Central memory CD8-positive, alpha-beta T cell (primary cell): Measurements from ENCODE around the gene ABLIM1.

ENCODE experiments used
- ATAC-seq: fragments of 150-1000 bp; cut with Tn5 transposase; replicated peaks from 2 replicates; pipeline ENCODE4 v1.10.0; 2022; ENCODE audit warnings: mild to moderate bottlenecking, moderate FRiP score, moderate number of reproducible peaks; ENCODE audit not compliant: poor library complexity, severe bottlenecking; ENCODE audit errors: extremely low read depth
- DNase-seq, 2 donors: peaks; one replicate each; pipeline ENCODE4 v3.0.0; 2021; ENCODE audit warnings: low spot score in 2 of 2
- H3K27ac Mint-ChIP-seq: one replicate; pipeline ENCODE4 v1.8.0; 2022; ENCODE audit warnings: low read depth, mild to moderate bottlenecking, moderate library complexity, mixed read lengths
- H3K27me3 Mint-ChIP-seq: one replicate; pipeline ENCODE4 v1.8.0; 2022; ENCODE audit warnings: mixed read lengths
- H3K36me3 Mint-ChIP-seq: one replicate; pipeline ENCODE4 v1.8.0; 2022; ENCODE audit warnings: mild to moderate bottlenecking, moderate library complexity, mixed read lengths; ENCODE audit not compliant: insufficient read depth
- H3K4me1 Mint-ChIP-seq: one replicate; pipeline ENCODE4 v1.8.0; 2022; ENCODE audit warnings: mixed read lengths
- H3K4me3 Mint-ChIP-seq: one replicate; pipeline ENCODE4 v1.8.0; 2022; ENCODE audit warnings: mild to moderate bottlenecking, moderate library complexity, mixed read lengths
- H3K9me3 Mint-ChIP-seq: one replicate; pipeline ENCODE4 v1.8.0; 2022; ENCODE audit warnings: mixed read lengths

Gene ABLIM1

GRCh38 chr10:114487815-114488536, 170.1 kb downstream of the ABLIM1 start:
- peaks cover 28% of the 10 kb centered on the region for H3K36me3 Mint-ChIP-seq

GRCh38 chr10:114486938-114487814, 170.9 kb downstream of the ABLIM1 start:
- ATAC-seq (no peak), DNase-seq (no peak)
- no peak overlapping the region for H3K4me3 Mint-ChIP-seq
- H3K27ac Mint-ChIP-seq: no peak overlapping the region
- H3K4me1 Mint-ChIP-seq: peaks cover 12% of the 10 kb centered on the region
- H3K36me3 Mint-ChIP-seq: peaks cover 28% of the 10 kb centered on the region
- H3K27me3 Mint-ChIP-seq: no peaks in the 10 kb centered on the region
- H3K9me3 Mint-ChIP-seq: no peaks in the 10 kb centered on the region

More at GRCh38 chr10:114487815-114488536, 170.1 kb downstream of the ABLIM1 start:
- Mint-ChIP-seq H3K4me3 (no peak overlapping the region), H3K27ac (no peak overlapping the region), H3K4me1 (peaks cover 20% of the 10 kb centered on the region), H3K27me3 (no peaks in the 10 kb centered on the region), H3K9me3 (no peaks in the 10 kb centered on the region)
- DNase-seq: no peak
- ATAC-seq: no peak

GRCh38 chr10:114485696-114486400, 172.2 kb downstream of the ABLIM1 start:
- DNase-seq: no peak
- Mint-ChIP-seq H3K27ac (no peak overlapping the region), H3K27me3 (no peaks in the 10 kb centered on the region), H3K36me3 (peaks cover 28% of the 10 kb centered on the region), H3K4me3 (no peak overlapping the region), H3K4me1 (peaks cover 12% of the 10 kb centered on the region), H3K9me3 (no peaks in the 10 kb centered on the region)
- ATAC-seq: no peak

GRCh38 chr10:114483575-114483974, 174.5 kb downstream of the ABLIM1 start:
- H3K9me3 Mint-ChIP-seq: no peaks in the 10 kb centered on the region
- no peak overlapping the region for H3K27ac Mint-ChIP-seq
- H3K4me1 Mint-ChIP-seq: peaks cover 15% of the 10 kb centered on the region
- no peaks in the 10 kb centered on the region for H3K27me3 Mint-ChIP-seq
- ATAC-seq (no peak), DNase-seq (no peak)
- no peak overlapping the region for H3K4me3 Mint-ChIP-seq
- H3K36me3 Mint-ChIP-seq: peaks cover 20% of the 10 kb centered on the region

GRCh38 chr10:114482480-114483304, 175.4 kb downstream of the ABLIM1 start:
- Mint-ChIP-seq H3K4me1 (peaks cover 15% of the 10 kb centered on the region), H3K27ac (no peak overlapping the region), H3K4me3 (no peak overlapping the region), H3K27me3 (no peaks in the 10 kb centered on the region), H3K9me3 (no peaks in the 10 kb centered on the region), H3K36me3 (peaks cover 18% of the 10 kb centered on the region)
- no peak for DNase-seq
- no peak for ATAC-seq

GRCh38 chr10:114481055-114481454, 177.0 kb downstream of the ABLIM1 start:
- no peak for ATAC-seq
- no peaks in the 10 kb centered on the region for H3K27me3 Mint-ChIP-seq
- H3K27ac Mint-ChIP-seq: peak overlapping the region; percentile 44
- H3K4me3 Mint-ChIP-seq: no peak overlapping the region
- no peak for DNase-seq
- H3K4me1 Mint-ChIP-seq: peaks cover 15% of the 10 kb centered on the region
- peaks cover 15% of the 10 kb centered on the region for H3K36me3 Mint-ChIP-seq
- H3K9me3 Mint-ChIP-seq: no peaks in the 10 kb centered on the region

GRCh38 chr10:114479836-114480235, 178.2 kb downstream of the ABLIM1 start:
- peaks cover 9% of the 10 kb centered on the region for H3K36me3 Mint-ChIP-seq
- no peaks in the 10 kb centered on the region for H3K27me3 Mint-ChIP-seq
- H3K9me3 Mint-ChIP-seq: no peaks in the 10 kb centered on the region
- no peak overlapping the region for H3K4me3 Mint-ChIP-seq
- DNase-seq: no peak
- no peak for ATAC-seq
- H3K4me1 Mint-ChIP-seq: peaks cover 22% of the 10 kb centered on the region
- H3K27ac Mint-ChIP-seq: no peak overlapping the region

- ATAC-seq (no peak), DNase-seq (no peak)
- Mint-ChIP-seq H3K4me1 (peaks cover 19% of the 10 kb centered on the region), H3K27ac (no peak overlapping the region), H3K36me3 (peaks cover 6% of the 10 kb centered on the region), H3K4me3 (no peak overlapping the region), H3K9me3 (no peaks in the 10 kb centered on the region), H3K27me3 (no peaks in the 10 kb centered on the region)
Measured at GRCh38 chr10:114479307-114479706, 178.8 kb downstream of the ABLIM1 start.

- Mint-ChIP-seq H3K36me3 (peaks cover 4% of the 10 kb centered on the region), H3K27me3 (no peaks in the 10 kb centered on the region), H3K27ac (no peak overlapping the region), H3K4me1 (peaks cover 19% of the 10 kb centered on the region), H3K9me3 (no peaks in the 10 kb centered on the region), H3K4me3 (no peak overlapping the region)
- no peak for ATAC-seq
- DNase-seq: no peak
Measured at GRCh38 chr10:114478281-114478680, 179.8 kb downstream of the ABLIM1 start.

- Mint-ChIP-seq H3K4me3 (no peak overlapping the region), H3K36me3 (peaks cover 4% of the 10 kb centered on the region), H3K27ac (peak overlapping the region; percentile 16), H3K4me1 (peaks cover 19% of the 10 kb centered on the region), H3K27me3 (no peaks in the 10 kb centered on the region), H3K9me3 (no peaks in the 10 kb centered on the region)
- ATAC-seq (no peak), DNase-seq (no peak)
Measured at GRCh38 chr10:114477285-114477684, 180.8 kb downstream of the ABLIM1 start.

- ATAC-seq (no peak), DNase-seq (no peak)
- H3K4me3 Mint-ChIP-seq: no peak overlapping the region
- peaks cover 11% of the 10 kb centered on the region for H3K36me3 Mint-ChIP-seq
- H3K4me1 Mint-ChIP-seq: peaks cover 17% of the 10 kb centered on the region
- peak overlapping the region; percentile 56 for H3K27ac Mint-ChIP-seq
- no peaks in the 10 kb centered on the region for H3K27me3 Mint-ChIP-seq
- H3K9me3 Mint-ChIP-seq: no peaks in the 10 kb centered on the region
Measured at GRCh38 chr10:114474989-114475388, 183.1 kb downstream of the ABLIM1 start.

GRCh38 chr10:114473776-114474175, 184.3 kb downstream of the ABLIM1 start:
- Mint-ChIP-seq H3K36me3 (peaks cover 13% of the 10 kb centered on the region), H3K4me3 (no peak overlapping the region), H3K27ac (peak overlapping the region; percentile 56), H3K9me3 (no peaks in the 10 kb centered on the region), H3K27me3 (no peaks in the 10 kb centered on the region), H3K4me1 (peaks cover 17% of the 10 kb centered on the region)
- no peak for ATAC-seq
- no peak for DNase-seq
